ENCODE data around the gene AWAT1. TPM values are rescaled to one million over a fixed set of nuclear protein-coding genes. Genes with fewer than 3 reads are reported as not detected.

AWAT1 gene
- not detected in 2 replicates for total RNA-seq

DNA sequence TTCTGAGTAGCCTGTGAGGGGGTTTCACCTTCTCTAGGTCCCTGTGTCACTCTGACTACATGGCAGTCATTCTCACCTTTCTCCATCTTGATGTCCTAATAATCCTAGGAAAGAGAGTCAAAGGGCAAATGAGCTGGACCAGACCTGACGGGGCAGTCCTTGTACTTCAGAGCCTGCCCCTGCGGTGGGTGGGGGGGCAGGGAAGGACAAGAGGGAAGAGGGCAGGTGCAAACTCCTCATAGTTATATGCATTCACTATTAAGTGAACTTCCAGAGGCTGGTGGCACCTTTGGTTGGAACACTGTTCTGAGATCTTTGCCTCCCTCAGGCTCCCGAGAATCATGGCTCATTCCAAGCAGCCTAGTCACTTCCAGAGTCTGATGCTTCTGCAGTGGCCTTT lies at the start of gene AWAT1:
Gene AWAT1, plus strand, starts transcription at position 301 of the 400 bp plus-strand sequence. Its CDS starts 41 bp downstream, at position 342.

DNA sequence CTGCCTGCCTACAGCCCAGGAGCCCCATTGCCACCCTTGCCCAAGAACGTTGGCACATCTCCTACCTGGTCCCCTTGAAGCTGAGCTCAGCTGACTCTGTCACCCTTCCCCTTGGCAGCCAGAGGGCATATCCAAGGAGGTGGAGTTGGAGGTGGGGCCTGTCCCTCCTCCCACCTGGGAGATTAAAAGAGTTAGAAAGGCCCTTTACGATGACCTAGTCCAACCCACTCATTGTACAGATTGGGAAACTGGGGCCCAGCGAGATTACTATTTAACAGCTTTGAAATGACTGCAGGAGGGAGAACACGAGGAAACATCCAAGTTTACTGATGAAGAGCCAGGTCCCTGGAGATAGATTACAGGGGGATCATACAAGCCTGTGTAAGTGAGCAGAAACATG lies 25.6 kb downstream of the AWAT1 start, which contains the start of gene P2RY4:
Gene P2RY4, minus strand, starts transcription at position 101 of the 400 bp plus-strand sequence. CDS start 580 bp downstream, outside the sequence.

DNA sequence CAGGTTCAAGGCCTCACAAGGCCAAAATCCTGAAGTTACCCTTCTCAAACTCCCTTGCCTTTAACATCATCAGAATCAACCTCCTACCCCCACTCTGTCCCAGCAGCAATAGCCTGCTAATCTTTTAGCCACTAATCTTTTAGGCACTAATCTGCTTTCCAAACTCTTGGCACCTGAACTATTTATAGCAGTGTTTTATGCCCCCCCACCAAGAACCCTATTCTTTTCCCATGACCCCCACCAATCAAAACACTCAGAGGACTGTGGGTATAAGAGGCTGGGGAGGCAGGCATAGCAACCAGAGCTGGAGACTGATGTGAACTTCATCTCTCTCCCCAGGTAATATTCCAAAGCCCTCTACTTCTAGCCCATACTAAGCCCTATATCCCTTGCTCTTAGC lies 33.6 kb downstream of the AWAT1 start, which contains the start of gene ARR3:
Gene ARR3, plus strand, starts transcription at position 301 of the 400 bp plus-strand sequence. CDS start 1,052 bp downstream, outside the sequence.

DNA sequence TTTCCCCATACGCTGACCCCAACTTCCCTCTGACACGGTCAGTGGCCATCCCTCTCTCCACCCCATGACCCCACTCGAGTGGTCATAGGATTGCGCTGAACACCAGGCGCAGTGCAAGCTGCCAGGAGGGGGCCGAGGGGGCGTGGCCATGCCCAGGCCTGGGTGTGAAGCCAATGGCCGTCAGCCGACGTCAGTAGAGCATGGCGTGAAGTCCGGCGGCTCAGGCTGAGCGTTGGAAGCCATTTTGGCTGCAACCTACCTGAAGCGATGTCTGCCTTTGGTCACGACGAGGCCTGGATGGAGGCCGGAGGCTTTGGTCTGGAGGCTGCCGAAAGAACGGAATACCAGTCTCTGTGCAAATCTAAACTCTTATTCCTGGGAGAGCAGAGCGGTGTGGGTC lies 47.5 kb downstream of the AWAT1 start, which contains the start of gene RAB41:
Gene RAB41, plus strand, starts transcription at position 222 of the 400 bp plus-strand sequence. Its CDS starts 46 bp downstream, at position 268.

Other genes with a start within 250 kb of the AWAT1 start
- 0.25 TPM in 1 of 2 replicates, not detected in the other for gene AWAT2, start 184.7 kb upstream of the AWAT1 start, total RNA-seq
- not detected in 2 replicates for gene OTUD6A, start 172.2 kb upstream of the AWAT1 start, total RNA-seq
- gene IGBP1, start 101.2 kb upstream of the AWAT1 start, total RNA-seq, result 69.3 and 74.0 TPM in 2 replicates
- gene DGAT2L6, start 57.2 kb upstream of the AWAT1 start, total RNA-seq, result 0.16 TPM in 1 of 2 replicates, not detected in the other
- gene P2RY4, start 25.5 kb downstream of the AWAT1 start, total RNA-seq, result 0.06 TPM in 1 of 2 replicates, not detected in the other
- not detected in 2 replicates for gene ARR3, start 33.7 kb downstream of the AWAT1 start, total RNA-seq
- gene RAB41, start 47.5 kb downstream of the AWAT1 start, total RNA-seq, result not detected in 2 replicates
- 30.0 and 31.4 TPM in 2 replicates for gene PDZD11, start 55.3 kb downstream of the AWAT1 start, total RNA-seq
- gene KIF4A, start 55.4 kb downstream of the AWAT1 start, total RNA-seq, result 11.3 and 13.8 TPM in 2 replicates
- gene GDPD2, start 188.7 kb downstream of the AWAT1 start, total RNA-seq, result not detected in 2 replicates
- gene DLG3, start 210.2 kb downstream of the AWAT1 start, total RNA-seq, result 0.32 and 1.4 TPM in 2 replicates